Epidermal melanocyte (primary cell): ENCODE data around the gene HSF2.
"Not testable (repeated sequence)": the region's sequence is repeated elsewhere in the genome, so short reads cannot be mapped to it uniquely, and the experiment has no call there.

ENCODE experiments used
- DNase-seq: peaks from one replicate; pipeline ENCODE4 v3.0.0; 2011; ENCODE audit warnings: low spot score; ENCODE audit not compliant: insufficient read length

HSF2 gene

DNA sequence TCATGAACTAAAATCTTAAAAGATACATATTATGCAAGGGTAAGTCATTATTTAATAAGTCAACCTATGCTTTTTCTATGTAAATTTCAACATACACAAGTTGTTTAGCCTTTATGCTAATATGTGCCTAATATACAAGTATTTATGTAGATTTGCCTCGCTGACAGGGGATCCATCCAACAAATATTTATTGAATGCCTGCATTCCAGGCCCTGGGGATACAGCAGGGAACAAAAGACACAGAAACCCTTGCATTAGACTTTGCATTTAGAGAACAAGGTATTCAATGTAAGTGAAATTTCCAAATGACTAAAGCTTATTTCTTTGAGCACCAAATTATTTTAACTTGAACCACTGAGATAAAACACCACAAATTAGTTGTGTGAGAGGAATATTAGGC lies 53.1 kb downstream of the HSF2 start:
- DNase-seq, result no peak

DNA sequence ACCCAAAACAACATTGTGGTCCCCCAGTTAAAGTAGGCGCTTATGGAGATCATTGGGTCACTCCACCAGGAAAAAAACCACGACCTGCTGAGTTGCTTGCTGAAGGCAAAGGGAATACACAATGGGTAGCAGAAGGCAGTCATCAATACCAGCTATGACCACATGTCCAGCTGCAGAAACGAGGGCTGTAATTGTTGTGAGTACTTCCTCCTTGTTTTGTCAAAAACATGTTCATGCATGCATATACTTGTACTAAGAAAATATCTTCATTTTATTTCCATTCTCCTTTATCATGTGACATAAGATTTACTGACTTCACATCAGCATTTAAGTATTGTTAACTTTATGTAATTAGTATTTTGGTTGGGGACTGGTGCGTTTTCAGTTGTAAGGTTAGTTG lies 55.2 kb downstream of the HSF2 start:
- no peak for DNase-seq

GRCh38 chr6:122455116-122455515 lies 55.7 kb downstream of the HSF2 start:
- DNase-seq, result not testable (repeated sequence)

GRCh38 chr6:122458087-122458486 lies 58.6 kb downstream of the HSF2 start:
- DNase-seq, result no peak

GRCh38 chr6:122459240-122459639 lies 59.8 kb downstream of the HSF2 start:
- no peak for DNase-seq

DNA sequence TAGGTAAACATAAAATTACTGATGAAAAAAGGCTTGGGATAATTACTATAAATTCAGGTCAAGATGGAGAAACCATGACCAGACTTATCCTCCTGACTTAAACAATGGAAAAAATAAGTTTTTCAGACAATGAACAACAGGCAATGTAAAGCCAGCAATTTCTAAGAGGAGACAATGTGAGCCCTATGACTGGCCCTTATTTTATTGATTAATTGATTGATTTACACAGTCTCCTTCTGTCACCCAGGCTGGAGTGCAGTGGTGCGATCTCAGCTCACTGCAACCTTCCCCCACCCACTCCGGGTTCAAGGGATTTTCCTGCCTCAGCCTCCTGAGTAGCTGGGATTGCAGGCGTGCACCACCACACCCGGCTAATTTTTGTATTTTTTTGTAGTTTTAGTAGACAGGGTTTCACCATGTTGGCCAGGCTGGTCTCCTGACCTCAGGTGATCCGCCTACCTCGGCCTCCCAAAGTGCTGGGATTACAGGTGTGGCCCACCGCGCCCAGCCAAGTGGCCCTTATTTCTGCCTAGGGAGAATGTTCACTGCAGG lies 60.5 kb downstream of the HSF2 start:
- DNase-seq, result not testable (repeated sequence)

DNA sequence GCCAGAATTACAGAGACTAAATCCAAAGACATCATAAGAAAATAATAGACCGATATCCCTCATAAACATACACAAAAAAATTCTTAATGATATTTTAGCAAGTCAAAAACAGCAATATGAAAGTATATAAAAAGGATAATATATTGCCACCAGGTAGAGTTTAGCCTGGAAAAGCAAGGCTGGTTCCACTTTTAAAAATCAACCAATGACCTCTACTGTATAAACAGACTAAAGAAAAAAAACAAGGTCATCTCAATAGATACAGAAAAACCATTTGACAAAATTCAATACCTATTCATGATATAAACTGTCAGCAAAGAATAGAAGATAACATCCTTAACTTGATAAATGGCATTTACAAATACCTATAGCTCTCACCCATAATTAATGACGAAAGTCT lies 62.4 kb downstream of the HSF2 start:
- DNase-seq, result no peak

DNA sequence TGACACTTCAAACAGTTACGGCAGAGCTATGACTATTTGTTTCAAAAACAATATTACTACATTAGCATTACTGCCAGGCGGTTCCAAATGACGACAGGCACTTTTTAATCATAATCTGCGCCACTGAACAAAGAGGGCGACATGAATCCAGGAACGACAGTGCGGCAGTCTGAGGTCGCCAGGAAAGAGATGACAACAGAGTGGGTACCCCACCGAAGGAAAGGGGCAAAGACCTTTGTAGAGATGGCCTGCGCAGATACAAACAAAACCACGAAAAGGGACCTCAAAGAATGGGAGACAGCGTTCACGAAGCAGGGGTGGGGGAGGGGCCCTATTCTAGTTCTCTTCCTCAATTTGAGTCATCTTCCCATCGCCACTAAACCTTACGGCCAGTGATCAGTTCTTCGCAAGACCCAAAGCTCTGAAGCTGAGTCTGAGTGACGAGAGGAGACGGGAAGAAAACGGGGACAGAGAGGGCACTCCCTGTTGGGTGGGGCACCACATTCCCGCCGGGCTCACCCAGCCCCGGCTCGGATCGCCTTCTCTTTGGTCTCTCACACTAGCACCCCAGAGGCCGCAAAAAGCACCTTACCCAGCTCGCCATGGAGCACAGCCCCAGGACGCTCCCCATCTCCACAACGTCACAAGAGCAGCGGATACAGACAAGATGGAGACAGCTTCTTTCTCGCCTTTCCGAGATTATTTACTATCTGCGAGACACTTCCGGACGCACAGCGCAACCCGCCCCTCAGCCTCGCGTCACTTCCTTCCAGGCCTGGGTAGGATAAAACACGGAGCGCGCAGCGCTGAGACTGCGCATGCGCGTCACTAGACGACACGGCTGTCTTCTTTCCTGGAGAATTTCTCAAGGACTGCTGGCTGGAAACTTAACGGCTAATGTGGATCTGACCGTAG lies 71.9 kb downstream of the HSF2 start, which contains the start of gene SERINC1:
Gene SERINC1, minus strand, starts transcription at position 701 of the 915 bp plus-strand sequence. Its CDS starts 70 bp downstream, at position 631.
- peak; percentile 63 for DNase-seq

GRCh38 chr6:122472022-122472340 lies 72.5 kb downstream of the HSF2 start:
- no peak for DNase-seq

- peak; percentile 29 for DNase-seq
Observed at GRCh38 chr6:122476131-122476530, 76.7 kb downstream of the HSF2 start.

DNA sequence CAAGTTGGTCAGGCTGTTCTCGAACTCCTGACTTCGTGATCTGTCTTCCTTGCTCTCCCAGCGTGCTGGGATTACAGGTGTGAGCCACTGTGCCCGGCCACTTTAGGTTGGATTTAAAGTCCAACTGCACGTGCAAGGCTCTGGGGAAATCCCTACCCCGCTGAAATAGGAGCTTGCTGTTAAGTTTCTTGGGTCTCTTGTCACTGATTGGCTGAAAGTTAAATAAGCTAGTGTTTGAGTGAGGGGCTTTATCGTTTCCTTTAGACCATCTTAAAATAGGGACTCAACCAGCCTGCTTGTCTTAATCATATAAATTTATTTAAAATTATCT lies 83.3 kb downstream of the HSF2 start:
- DNase-seq, result no peak
